ENCODE data around the gene COX7A2L. TPM values are rescaled to one million over a fixed set of nuclear protein-coding genes. Genes with fewer than 3 reads are reported as not detected.
"Not testable (repeated sequence)": the region's sequence is repeated elsewhere in the genome, so short reads cannot be mapped to it uniquely, and the experiment has no call there.

COX7A2L gene, protein sequence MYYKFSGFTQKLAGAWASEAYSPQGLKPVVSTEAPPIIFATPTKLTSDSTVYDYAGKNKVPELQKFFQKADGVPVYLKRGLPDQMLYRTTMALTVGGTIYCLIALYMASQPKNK
- 190 and 199 TPM in 2 replicates for total RNA-seq
- polyA plus RNA-seq (2012) = 207 TPM

DNA sequence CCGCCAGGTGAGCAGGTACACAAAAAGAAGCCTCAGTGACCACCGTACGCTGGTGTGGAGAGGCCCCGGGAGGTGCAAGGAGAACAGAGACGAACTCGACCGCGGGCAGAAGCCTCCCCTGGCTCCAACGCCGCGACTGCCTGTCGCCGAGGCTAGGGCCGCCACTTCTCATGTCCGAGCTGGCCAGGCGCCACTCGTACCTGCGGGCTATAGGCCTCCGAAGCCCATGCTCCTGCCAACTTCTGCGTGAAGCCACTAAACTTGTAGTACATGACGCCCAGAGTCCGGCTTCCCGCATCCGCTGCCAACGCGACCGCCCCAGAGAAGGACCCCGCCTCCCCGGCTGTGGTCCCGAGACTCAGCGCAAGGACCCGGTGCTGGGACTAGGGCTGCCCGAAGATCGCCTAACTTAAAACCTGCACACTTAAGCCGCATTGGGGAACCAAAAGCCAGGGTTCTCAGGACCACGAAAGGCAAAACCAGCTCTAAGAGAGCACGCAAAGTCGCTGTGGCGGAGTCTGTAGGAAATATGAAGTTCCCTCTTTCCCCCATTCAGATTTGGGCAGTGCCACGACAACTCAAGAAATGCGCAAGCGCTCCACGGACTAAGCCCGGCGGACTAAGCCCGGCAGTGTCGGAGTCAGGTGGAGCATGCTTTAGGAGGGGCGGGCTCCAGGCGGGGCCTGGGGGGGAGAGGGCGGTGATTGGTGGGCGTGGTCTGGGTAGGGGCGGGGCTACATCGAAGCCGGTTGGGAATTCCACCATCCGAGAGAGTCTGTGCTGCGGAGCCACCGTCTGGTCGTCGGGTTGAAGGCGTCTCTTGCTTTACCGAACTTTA lies at the start of gene COX7A2L:
TSS of gene COX7A2L (minus strand) at position 328 of the 838 bp plus-strand sequence. CDS start at position 272, 56 bp downstream.
- peak; percentile 99 for DNase-seq (ENCODE audit: low read depth)

- no peak for DNase-seq (ENCODE audit: low read depth)
Measured at GRCh38 chr2:42408009-42408408, 47.0 kb upstream of the COX7A2L start.

- DNase-seq (ENCODE audit: low read depth) = no peak
Measured at GRCh38 chr2:42407476-42407875, 46.5 kb upstream of the COX7A2L start.

DNA sequence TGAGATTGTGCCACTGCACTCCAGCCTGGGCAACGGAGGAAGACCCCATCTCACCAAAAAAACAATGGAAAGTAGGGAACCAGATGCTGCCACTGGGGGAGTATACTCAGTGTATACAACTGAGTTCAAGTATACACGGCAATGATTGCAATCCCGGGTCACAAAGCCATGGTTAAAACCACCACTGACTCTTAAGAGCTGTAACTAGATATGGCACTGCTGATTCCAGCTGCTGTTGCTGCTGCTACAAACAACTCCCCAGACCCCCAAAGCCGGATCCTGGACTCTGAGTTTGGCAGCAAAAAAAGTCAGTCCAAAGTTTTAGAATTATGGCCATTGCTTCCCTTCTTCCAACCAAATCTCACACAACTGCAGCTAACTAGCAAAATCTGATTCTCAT lies 43.7 kb upstream of the COX7A2L start:
- peak; percentile 32 for DNase-seq (ENCODE audit: low read depth)

DNA sequence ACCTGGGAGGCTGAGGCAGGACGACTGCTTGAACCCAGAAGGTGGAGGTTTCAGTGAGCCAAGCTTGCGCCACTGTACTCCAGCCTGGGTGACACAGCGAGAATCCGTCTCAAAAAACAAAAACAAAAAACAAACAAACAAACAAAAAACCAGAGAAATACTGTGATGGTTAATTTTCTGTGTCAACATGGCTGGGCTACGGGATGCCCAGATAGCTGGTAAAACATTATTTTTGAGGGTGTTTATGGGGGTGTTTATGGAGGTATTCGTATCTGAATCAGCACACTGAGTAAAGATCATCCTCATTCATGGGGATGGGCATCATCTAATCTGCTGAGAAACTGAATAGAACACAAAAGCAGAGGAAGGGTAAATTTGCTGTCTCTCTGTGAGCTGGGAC lies 40.8 kb upstream of the COX7A2L start:
- DNase-seq (ENCODE audit: low read depth) = no peak

DNA sequence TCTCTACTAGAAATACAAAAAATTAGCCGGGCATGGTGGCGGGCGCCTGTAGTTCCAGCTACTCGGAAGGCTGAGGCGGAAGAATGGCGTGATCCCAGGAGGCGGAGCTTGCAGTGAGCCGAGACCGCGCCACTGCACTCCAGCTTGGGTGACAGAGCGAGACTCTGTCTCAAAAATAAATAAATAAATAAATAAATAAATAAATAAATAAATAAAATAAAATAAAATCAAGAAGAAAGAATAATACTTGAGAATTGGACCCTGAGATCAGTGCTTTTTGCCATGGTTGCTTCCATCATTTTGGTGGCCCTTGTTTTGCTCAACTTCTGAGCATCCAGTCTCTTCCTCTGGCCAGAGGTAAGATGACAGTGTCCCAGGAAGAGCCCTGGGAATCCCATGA lies 37.0 kb upstream of the COX7A2L start:
- DNase-seq (ENCODE audit: low read depth) = not testable (repeated sequence)

DNA sequence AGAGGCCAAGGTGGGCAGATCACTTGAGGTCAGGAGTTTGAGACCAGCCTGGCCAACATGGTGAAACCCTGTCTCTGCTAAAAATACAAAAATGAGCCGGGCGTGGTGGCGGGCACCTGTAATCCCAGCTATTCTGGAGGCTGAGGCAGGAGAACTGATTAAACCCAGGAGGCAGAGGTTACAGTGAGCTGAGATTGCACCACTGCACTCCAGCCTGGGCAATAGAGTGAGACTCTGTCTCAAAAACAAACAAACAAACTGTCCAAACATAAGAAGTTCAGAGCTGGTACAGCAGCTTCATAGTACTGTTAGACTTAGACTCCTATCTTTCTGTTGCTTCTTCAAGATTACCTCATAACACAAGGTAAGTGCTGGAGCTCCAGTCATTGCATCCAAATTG lies 32.3 kb upstream of the COX7A2L start:
- not testable (repeated sequence) for DNase-seq (ENCODE audit: low read depth)

GRCh38 chr2:42392191-42392590 lies 31.2 kb upstream of the COX7A2L start:
- DNase-seq (ENCODE audit: low read depth) = no peak

DNA sequence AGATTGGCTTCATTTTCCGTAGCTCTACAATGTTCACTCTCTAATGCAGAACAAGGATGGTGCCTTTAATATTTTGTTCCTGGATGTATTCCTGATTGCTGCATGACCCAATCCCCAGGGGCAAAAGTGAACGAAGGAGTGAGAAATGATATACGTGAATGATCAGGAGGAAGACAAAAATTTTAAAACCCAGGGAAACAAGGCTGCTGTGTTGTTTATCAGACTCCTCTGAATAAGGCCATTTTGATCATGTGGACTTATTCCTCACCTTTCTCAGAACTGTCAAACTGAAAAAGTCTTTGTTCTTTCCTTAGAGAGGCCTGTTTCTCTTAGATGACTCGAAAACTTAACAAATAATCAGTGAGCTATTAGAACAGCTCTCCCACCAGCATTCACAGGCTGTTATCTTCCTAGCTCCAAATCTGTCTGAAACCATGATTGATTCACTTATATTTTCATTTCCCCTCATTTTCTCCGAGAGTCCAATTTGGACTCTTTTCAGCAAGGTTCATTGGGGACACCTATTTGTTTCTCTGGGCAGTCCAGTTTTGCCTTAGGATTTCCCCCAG lies 29.5 kb upstream of the COX7A2L start:
- no peak for DNase-seq (ENCODE audit: low read depth)

- no peak for DNase-seq (ENCODE audit: low read depth)
Measured at GRCh38 chr2:42386682-42387081, 25.7 kb upstream of the COX7A2L start.

DNA sequence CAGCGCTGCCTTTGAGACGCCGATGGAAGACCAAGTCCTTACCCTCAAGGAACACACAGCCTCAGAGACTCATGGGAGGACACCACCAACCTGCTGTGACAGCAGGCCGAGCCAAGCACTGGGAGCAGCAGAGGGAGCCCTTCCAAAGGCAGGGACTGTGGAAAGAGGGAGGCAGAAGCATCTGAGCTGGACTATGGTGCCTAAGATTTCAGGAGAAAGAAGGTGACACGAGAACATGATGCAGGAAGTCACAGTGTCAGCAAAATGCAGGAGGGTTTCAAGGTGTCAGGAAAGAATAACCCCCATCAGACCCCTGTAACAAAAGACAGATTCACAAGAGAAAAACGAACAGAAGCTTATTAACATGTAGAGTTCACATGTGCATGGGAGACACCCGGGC lies 24.2 kb upstream of the COX7A2L start:
- DNase-seq (ENCODE audit: low read depth) = peak; percentile 54

DNA sequence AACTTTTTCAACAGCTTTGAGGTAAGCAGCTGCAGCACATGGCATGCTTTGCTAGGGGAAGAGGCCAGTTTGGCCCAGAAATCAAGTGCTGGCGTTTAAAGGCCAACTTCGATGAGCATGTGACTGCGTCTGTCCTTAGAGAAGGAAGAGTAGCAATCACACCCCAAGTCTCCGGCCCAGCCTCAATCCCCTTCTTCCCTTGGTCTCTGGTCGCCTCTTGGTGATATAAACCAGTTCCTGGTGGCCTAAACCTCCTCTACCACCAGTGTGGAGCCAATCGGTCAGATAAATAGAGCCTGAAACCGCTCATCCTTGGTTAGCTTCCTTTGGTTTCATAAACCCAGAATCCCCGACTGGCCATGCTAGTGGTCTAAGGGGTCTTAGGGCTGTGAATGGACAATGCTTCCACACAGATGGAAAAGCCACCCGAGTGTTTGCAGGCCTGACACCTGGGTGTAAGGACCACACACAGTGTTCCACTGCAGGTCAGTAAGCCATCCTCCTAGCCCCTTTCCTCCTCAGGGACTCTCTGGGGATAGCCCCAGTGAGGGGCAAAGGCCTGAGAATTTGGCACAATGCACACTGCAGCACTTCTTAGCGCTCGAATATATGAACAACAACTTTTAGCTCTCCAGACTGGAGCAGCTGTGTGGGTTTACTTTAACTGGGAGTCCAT lies 23.0 kb upstream of the COX7A2L start:
- no peak for DNase-seq (ENCODE audit: low read depth)

GRCh38 chr2:42382144-42382543 lies 21.1 kb upstream of the COX7A2L start:
- no peak for DNase-seq (ENCODE audit: low read depth)

GRCh38 chr2:42380026-42380425 lies 19.0 kb upstream of the COX7A2L start:
- DNase-seq (ENCODE audit: low read depth) = not testable (repeated sequence)

DNA sequence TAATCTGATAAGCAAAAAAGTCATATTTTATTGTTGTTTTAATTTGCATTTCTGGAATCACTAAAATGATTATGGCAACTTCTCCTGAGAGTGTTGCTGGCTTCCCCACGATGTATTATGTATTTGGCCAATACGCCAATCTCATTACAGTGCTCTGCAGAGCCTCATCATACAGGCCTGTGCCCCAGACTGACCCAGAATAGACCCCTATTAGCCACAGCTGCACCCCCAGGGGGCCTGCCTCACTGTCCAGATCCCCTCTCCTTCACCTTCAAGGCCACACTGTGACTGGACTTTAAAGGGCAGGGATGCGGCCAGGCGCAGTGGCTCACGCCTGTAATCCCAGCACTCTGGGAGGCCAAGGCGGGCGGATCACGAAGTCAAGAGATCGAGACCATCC lies 17.4 kb upstream of the COX7A2L start:
- no peak for DNase-seq (ENCODE audit: low read depth)

DNA sequence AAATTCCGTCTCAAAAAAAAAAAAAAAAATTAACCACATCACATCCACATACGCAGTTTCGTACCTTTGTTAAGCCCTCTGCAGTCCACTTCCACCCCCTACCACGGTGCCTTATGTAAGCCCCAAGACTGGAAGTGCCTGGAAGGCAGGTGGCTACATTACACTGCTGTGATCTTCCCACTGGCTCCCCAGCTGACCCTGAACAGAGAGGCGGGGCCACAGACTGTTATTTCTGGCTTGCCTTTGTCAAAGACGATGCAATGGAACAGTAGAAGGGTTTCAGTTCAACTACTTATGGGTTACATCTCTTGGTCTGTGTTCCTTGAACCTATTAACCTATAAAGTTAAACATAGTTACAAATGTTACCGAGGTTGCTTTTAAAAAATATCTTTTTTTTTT lies 15.7 kb upstream of the COX7A2L start:
- no peak for DNase-seq (ENCODE audit: low read depth)

- no peak for DNase-seq (ENCODE audit: low read depth)
Measured at GRCh38 chr2:42372474-42373200, 11.6 kb upstream of the COX7A2L start.

DNA sequence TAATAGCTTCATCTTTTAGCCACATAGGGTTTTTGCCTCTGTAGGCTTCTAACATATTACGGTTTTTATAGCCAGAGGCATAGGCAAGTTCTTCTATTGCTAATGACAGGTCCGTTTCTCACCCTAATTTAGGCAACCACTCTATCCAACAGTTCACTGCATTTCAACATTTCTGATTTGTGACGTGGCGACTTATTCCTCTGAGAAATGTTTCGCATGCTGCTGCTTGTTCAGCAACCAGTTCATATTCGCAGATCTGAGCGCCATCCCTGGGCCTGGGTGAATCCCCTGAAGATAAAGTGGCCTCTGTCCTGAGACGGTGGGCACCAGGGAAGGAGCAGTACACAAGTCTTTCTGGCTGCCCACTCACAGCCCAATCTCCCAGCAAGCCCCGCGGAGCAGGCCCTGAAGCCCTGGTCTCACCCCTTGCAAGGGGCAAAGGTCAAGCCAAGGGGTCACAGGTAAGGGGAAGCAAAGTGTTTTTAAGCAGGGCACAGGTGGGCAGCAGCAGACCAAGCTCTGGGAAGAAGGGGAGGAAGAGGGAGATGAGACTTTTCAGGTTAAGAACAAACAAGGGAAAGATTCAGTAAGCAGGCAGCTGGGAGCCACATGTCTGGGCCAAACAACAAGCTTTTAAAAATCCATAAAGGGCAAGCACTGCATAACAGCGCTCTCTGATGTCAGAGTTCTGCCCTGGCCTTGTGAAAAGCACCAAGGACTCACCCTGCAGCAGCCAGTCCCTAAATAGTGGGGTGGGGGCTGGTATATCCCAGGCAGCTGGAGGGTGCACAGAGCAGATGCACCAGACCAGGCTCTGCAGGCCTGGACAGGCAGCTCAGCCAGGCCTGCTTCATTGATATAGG lies 10.8 kb upstream of the COX7A2L start:
- DNase-seq (ENCODE audit: low read depth) = no peak

GRCh38 chr2:42369532-42370229 lies 8.7 kb upstream of the COX7A2L start:
- no peak for DNase-seq (ENCODE audit: low read depth)
